Fibroblast of mammary gland (primary cell): Measurements from ENCODE around the gene ATP4A.
A peak's percentile ranks its signal among the peaks of the same experiment; 100 is the strongest.
"Not testable (repeated sequence)": the region's sequence is repeated elsewhere in the genome, so short reads cannot be mapped to it uniquely, and the experiment has no call there.

ENCODE experiments used
- DNase-seq: peaks from one replicate; pipeline ENCODE4 v3.0.0-alpha.2; 2010; ENCODE audit warnings: low read depth
- H3K4me3 ChIP-seq: 2 replicates; pipeline ENCODE4 v1.5.1; 2011; ENCODE audit warnings: low read depth, mild to moderate bottlenecking, low read length, moderate library complexity; ENCODE audit not compliant: control insufficient read depth
- CTCF ChIP-seq: conservative IDR thresholded peaks from 2 replicates; pipeline ENCODE4 v1.5.1; 2011; ENCODE audit warnings: low read depth, low read length, inconsistent platforms; ENCODE audit not compliant: control insufficient read depth, insufficient read depth

The ATP4A gene

GRCh38 chr19:35601971-35602370 is 38.5 kb upstream of the ATP4A start:
- no peak for DNase-seq
- H3K4me3 ChIP-seq, result no peak overlapping the region
- no peak for TF ChIP-seq CTCF

GRCh38 chr19:35596366-35596999 is 33.0 kb upstream of the ATP4A start:
- DNase-seq, result peak; percentile 27
- TF ChIP-seq CTCF, result no peak
- no peak overlapping the region for H3K4me3 ChIP-seq

- no peak for TF ChIP-seq CTCF
- DNase-seq, result no peak
- H3K4me3 ChIP-seq, result no peak overlapping the region
Measured at GRCh38 chr19:35595928-35596327, 32.5 kb upstream of the ATP4A start.

- not testable (repeated sequence) for DNase-seq, H3K4me3 ChIP-seq
Measured at GRCh38 chr19:35595026-35595425, 31.6 kb upstream of the ATP4A start.

- peak; percentile 57 for DNase-seq
- no peak overlapping the region for H3K4me3 ChIP-seq
- TF ChIP-seq CTCF, result peak; percentile 62
Measured at GRCh38 chr19:35592226-35592625, 28.8 kb upstream of the ATP4A start.

- no peak for DNase-seq
- TF ChIP-seq CTCF, result no peak
- H3K4me3 ChIP-seq, result no peak overlapping the region
Measured at GRCh38 chr19:35590875-35591274, 27.4 kb upstream of the ATP4A start.

GRCh38 chr19:35587321-35587720 is 23.9 kb upstream of the ATP4A start:
- TF ChIP-seq CTCF, result no peak
- no peak overlapping the region for H3K4me3 ChIP-seq
- DNase-seq, result no peak
